ENCODE results near the gene NELFE. TPM values are rescaled to one million over a fixed set of nuclear protein-coding genes. Genes with fewer than 3 reads are reported as not detected.

Gene NELFE
- total RNA-seq, 2 donors from 2014 or later: 40.0 to 81.7 TPM

DNA sequence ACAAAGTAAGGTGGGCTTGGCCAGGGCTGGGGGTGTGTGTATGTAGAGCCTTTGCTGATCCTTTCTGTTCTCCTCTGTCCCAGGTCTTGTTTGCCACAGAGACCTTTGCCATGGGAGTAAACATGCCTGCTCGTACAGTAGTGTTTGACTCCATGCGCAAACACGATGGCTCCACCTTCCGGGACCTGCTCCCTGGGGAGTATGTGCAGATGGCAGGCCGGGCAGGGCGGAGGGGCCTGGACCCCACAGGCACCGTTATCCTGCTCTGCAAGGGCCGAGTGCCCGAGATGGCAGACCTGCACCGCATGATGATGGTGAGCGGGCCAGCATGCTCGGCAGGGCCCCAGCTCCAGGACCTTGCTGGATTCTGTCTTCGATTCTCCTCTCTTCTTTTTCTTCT lies 6.9 kb upstream of the NELFE start:
- no peaks in the 10 kb centered on the region for H3K9me3 ChIP-seq
- H3K4me3 ChIP-seq: no peak overlapping the region
- no peaks in the 10 kb centered on the region for H3K27me3 ChIP-seq
- H3K4me1 ChIP-seq: peaks cover 0 to 10% of the 10 kb centered on the region in 2 donors
- H3K36me3 ChIP-seq: peaks cover 86% of the 10 kb centered on the region
- H3K27ac ChIP-seq: no peak overlapping the region
- TF ChIP-seq, protein P1, sequence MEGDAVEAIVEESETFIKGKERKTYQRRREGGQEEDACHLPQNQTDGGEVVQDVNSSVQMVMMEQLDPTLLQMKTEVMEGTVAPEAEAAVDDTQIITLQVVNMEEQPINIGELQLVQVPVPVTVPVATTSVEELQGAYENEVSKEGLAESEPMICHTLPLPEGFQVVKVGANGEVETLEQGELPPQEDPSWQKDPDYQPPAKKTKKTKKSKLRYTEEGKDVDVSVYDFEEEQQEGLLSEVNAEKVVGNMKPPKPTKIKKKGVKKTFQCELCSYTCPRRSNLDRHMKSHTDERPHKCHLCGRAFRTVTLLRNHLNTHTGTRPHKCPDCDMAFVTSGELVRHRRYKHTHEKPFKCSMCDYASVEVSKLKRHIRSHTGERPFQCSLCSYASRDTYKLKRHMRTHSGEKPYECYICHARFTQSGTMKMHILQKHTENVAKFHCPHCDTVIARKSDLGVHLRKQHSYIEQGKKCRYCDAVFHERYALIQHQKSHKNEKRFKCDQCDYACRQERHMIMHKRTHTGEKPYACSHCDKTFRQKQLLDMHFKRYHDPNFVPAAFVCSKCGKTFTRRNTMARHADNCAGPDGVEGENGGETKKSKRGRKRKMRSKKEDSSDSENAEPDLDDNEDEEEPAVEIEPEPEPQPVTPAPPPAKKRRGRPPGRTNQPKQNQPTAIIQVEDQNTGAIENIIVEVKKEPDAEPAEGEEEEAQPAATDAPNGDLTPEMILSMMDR (IDR thresholded peaks at IDR 0.05): no peak
- no peak for DNase-seq (ENCODE audit: low spot score)

DNA sequence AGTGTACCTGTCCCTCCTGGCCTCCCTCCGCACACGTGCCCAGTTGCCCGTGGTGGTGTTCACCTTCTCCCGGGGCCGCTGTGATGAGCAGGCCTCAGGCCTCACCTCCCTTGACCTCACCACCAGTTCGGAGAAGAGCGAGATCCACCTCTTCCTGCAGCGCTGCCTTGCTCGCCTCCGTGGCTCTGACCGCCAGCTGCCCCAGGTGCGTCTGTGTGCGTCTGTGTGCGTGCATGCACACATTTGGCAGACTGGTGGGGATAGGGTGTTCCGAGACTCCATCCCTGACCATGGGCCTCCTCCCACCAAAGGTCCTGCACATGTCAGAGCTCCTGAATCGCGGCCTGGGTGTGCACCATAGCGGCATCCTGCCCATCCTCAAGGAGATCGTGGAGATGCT lies 5.2 kb upstream of the NELFE start:
- Histone ChIP-seq H3K36me3 (peaks cover 69% of the 10 kb centered on the region), H3K4me1 (peaks cover 0 to 10% of the 10 kb centered on the region in 2 donors), H3K9me3 (no peaks in the 10 kb centered on the region), H3K27ac (no peak overlapping the region), H3K27me3 (no peaks in the 10 kb centered on the region), H3K4me3 (no peak overlapping the region)
- TF ChIP-seq, protein P1 (IDR thresholded peaks at IDR 0.05): no peak
- no peak for DNase-seq (ENCODE audit: low spot score)

DNA sequence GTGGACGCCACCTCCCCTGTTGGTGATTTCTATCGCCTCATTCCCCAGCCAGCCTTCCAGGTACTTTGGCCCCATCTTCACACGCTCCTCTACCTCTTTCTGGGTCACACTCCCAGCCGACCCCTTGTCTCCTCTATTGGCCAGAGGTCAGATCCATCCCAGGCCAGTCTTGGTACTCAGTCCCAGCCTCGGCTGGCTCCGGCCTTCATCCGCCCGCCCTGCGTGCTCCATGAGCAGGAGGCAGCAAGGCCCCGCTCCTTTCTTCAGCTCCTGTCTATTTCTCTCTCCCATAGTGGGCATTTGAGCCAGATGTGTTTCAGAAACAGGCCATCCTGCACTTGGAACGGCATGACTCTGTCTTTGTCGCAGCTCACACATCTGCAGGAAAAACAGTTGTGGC lies 2.8 kb upstream of the NELFE start:
- TF ChIP-seq, protein P1 (IDR thresholded peaks at IDR 0.05): no peak
- Histone ChIP-seq H3K27ac (no peak overlapping the region), H3K36me3 (peaks cover 50% of the 10 kb centered on the region), H3K4me3 (no peak overlapping the region), H3K27me3 (no peaks in the 10 kb centered on the region), H3K4me1 (peaks cover 0 to 20% of the 10 kb centered on the region in 2 donors), H3K9me3 (no peaks in the 10 kb centered on the region)
- DNase-seq (ENCODE audit: low spot score): no peak

DNA sequence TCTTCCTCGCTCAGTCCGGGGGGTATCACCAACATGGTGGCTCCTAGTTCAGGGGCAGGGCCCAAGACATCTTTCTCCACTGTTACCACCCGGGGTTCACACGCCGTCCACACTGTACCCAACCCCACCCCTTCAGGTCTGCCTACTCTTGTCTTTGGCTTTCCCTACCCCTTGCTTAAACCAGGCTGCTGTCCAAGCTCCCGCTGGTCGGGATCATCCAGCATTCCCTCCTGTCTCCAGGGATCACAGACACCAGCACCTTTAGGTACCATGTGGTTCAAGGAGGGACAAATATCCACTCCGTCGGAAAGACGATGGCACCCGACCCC lies 395 bp downstream of the NELFE start:
- peaks cover 0 to 20% of the 10 kb centered on the region in 2 donors for H3K4me1 ChIP-seq
- no peaks in the 10 kb centered on the region for H3K9me3 ChIP-seq
- H3K27ac ChIP-seq: peak overlapping the region; percentile 75 to 84
- peaks cover 58% of the 10 kb centered on the region for H3K36me3 ChIP-seq
- H3K4me3 ChIP-seq: peak overlapping the region; percentile 82 to 89
- DNase-seq (ENCODE audit: low spot score): no peak
- TF ChIP-seq, protein P1 (IDR thresholded peaks at IDR 0.05): no peak
- H3K27me3 ChIP-seq: no peaks in the 10 kb centered on the region

DNA sequence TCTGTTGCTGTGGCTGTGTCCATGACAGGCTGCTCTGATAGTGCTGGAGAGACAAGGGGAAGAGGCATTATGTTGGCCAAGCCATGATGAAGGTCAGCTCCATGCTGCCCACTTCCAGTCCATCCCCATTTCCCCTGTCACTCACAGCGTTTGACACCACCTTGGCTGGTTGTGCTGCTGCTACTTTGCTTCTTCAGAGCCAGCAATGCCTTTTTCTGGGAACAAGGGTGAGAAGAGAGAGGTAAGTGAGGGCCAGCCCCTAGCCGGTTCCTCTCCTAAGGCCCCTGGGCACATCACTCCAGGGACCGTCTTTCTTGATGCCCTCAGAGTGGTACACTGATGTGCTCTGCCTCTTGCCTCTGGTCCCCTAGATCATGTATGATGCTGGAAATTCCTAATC lies 2.0 kb downstream of the NELFE start:
- TF ChIP-seq, protein P1 (IDR thresholded peaks at IDR 0.05): no peak
- Histone ChIP-seq H3K36me3 (peaks cover 51% of the 10 kb centered on the region), H3K4me1 (peaks cover 0 to 20% of the 10 kb centered on the region in 2 donors), H3K9me3 (no peaks in the 10 kb centered on the region), H3K4me3 (no peak overlapping the region), H3K27ac (no peak overlapping the region), H3K27me3 (no peaks in the 10 kb centered on the region)
- no peak for DNase-seq (ENCODE audit: low spot score)

DNA sequence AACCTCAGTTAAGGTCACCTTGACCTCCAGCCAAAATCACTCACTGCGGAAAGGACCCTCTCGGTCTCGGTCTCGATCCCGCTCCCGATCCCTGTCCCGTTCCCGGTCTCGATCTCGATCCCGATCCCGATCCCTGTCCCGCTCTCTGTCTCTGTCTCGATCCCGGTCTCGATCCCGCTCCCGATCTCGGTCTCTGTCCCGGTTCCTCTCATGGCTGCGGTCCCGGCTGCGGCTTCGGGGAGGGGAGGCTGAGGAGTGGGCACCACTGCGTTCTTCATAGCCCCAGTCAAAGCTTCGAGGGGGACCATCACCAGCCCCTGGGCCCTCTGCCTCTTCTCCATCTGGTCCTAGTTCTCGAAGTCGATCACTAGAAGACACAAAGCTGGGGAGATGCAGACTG lies 4.3 kb downstream of the NELFE start:
- H3K36me3 ChIP-seq: peaks cover 49% of the 10 kb centered on the region
- TF ChIP-seq, protein P1 (IDR thresholded peaks at IDR 0.05): no peak
- H3K27ac ChIP-seq: no peak overlapping the region
- DNase-seq (ENCODE audit: low spot score): no peak
- H3K4me3 ChIP-seq: no peak overlapping the region
- peaks cover 0 to 15% of the 10 kb centered on the region in 2 donors for H3K4me1 ChIP-seq
- H3K27me3 ChIP-seq: no peaks in the 10 kb centered on the region
- no peaks in the 10 kb centered on the region for H3K9me3 ChIP-seq

Data from right atrium auricular region (tissue), 2 donors.